ENCODE results near the gene PIWIL1.

The PIWIL1 gene

GRCh38 chr12:130307859-130308258 is 29.8 kb upstream of the PIWIL1 start:
- WGBS, 2 experiments (ENCODE audit: insufficient coverage in 2 of 2) = 79 to 85% methylated on average over 13 to 14 of the region's 14 CpGs
- no peaks in the 10 kb centered on the region for H3K4me1 ChIP-seq (ENCODE audit: control insufficient read depth, insufficient read depth, low read length, poor library complexity, severe bottlenecking)
- H3K27ac ChIP-seq (ENCODE audit: low read depth, low read length, severe bottlenecking) = no peak overlapping the region
- no peak overlapping the region for H3K4me3 ChIP-seq (ENCODE audit: extremely low read depth, insufficient read depth, low read length, poor library complexity, severe bottlenecking)
- H3K9me3 ChIP-seq (ENCODE audit: control insufficient read depth, low read length) = no peaks in the 10 kb centered on the region
- no peaks in the 10 kb centered on the region for H3K36me3 ChIP-seq (ENCODE audit: control insufficient read depth, insufficient read depth, low read length)

GRCh38 chr12:130308393-130308792 is 29.3 kb upstream of the PIWIL1 start:
- H3K36me3 ChIP-seq (ENCODE audit: control insufficient read depth, insufficient read depth, low read length) = no peaks in the 10 kb centered on the region
- 97 to 100% methylated on average over 3 to 4 of the region's 6 CpGs for WGBS, 2 experiments (ENCODE audit: insufficient coverage in 2 of 2)
- H3K4me1 ChIP-seq (ENCODE audit: control insufficient read depth, insufficient read depth, low read length, poor library complexity, severe bottlenecking) = no peaks in the 10 kb centered on the region
- H3K9me3 ChIP-seq (ENCODE audit: control insufficient read depth, low read length) = peaks cover 2% of the 10 kb centered on the region
- no peak overlapping the region for H3K27ac ChIP-seq (ENCODE audit: low read depth, low read length, severe bottlenecking)
- no peak overlapping the region for H3K4me3 ChIP-seq (ENCODE audit: extremely low read depth, insufficient read depth, low read length, poor library complexity, severe bottlenecking)

GRCh38 chr12:130316251-130316650 is 21.4 kb upstream of the PIWIL1 start:
- Histone ChIP-seq H3K27ac (ENCODE audit: low read depth, low read length, severe bottlenecking) (no peak overlapping the region), H3K4me3 (ENCODE audit: extremely low read depth, insufficient read depth, low read length, poor library complexity, severe bottlenecking) (no peak overlapping the region), H3K36me3 (ENCODE audit: control insufficient read depth, insufficient read depth, low read length) (no peaks in the 10 kb centered on the region), H3K4me1 (ENCODE audit: control insufficient read depth, insufficient read depth, low read length, poor library complexity, severe bottlenecking) (no peaks in the 10 kb centered on the region), H3K9me3 (ENCODE audit: control insufficient read depth, low read length) (peaks cover 8% of the 10 kb centered on the region)
- WGBS, 2 experiments (ENCODE audit: insufficient coverage in 2 of 2) = 88 to 100% methylated on average over 3 of the region's 3 CpGs

GRCh38 chr12:130320536-130320935 is 17.2 kb upstream of the PIWIL1 start:
- Histone ChIP-seq H3K4me3 (ENCODE audit: extremely low read depth, insufficient read depth, low read length, poor library complexity, severe bottlenecking) (no peak overlapping the region), H3K27ac (ENCODE audit: low read depth, low read length, severe bottlenecking) (no peak overlapping the region)
- WGBS, 2 experiments (ENCODE audit: insufficient coverage in 2 of 2) = 80% methylated on average over 1 of the region's 2 CpGs; no CpG with 5 or more reads in 1 of the 2 experiments

GRCh38 chr12:130322263-130322662 is 15.4 kb upstream of the PIWIL1 start:
- no peaks in the 10 kb centered on the region for H3K36me3 ChIP-seq (ENCODE audit: control insufficient read depth, insufficient read depth, low read length)
- no peaks in the 10 kb centered on the region for H3K4me1 ChIP-seq (ENCODE audit: control insufficient read depth, insufficient read depth, low read length, poor library complexity, severe bottlenecking)
- H3K27ac ChIP-seq (ENCODE audit: low read depth, low read length, severe bottlenecking) = no peak overlapping the region
- H3K9me3 ChIP-seq (ENCODE audit: control insufficient read depth, low read length) = no peaks in the 10 kb centered on the region
- no peak overlapping the region for H3K4me3 ChIP-seq (ENCODE audit: extremely low read depth, insufficient read depth, low read length, poor library complexity, severe bottlenecking)
- WGBS, 2 experiments (ENCODE audit: insufficient coverage in 2 of 2) = 90 to 96% methylated on average over 3 of the region's 3 CpGs

More at GRCh38 chr12:130320536-130320935, 17.2 kb upstream of the PIWIL1 start:
- H3K4me1 ChIP-seq (ENCODE audit: control insufficient read depth, insufficient read depth, low read length, poor library complexity, severe bottlenecking) = no peaks in the 10 kb centered on the region
- no peaks in the 10 kb centered on the region for H3K9me3 ChIP-seq (ENCODE audit: control insufficient read depth, low read length)
- H3K36me3 ChIP-seq (ENCODE audit: control insufficient read depth, insufficient read depth, low read length) = no peaks in the 10 kb centered on the region

GRCh38 chr12:130330685-130331084 is 7.0 kb upstream of the PIWIL1 start:
- WGBS, 2 experiments (ENCODE audit: insufficient coverage in 2 of 2) = 89 to 90% methylated on average over 3 to 5 of the region's 9 CpGs
- no peaks in the 10 kb centered on the region for H3K36me3 ChIP-seq (ENCODE audit: control insufficient read depth, insufficient read depth, low read length)
- no peak overlapping the region for H3K27ac ChIP-seq (ENCODE audit: low read depth, low read length, severe bottlenecking)
- no peaks in the 10 kb centered on the region for H3K9me3 ChIP-seq (ENCODE audit: control insufficient read depth, low read length)
- no peaks in the 10 kb centered on the region for H3K4me1 ChIP-seq (ENCODE audit: control insufficient read depth, insufficient read depth, low read length, poor library complexity, severe bottlenecking)
- no peak overlapping the region for H3K4me3 ChIP-seq (ENCODE audit: extremely low read depth, insufficient read depth, low read length, poor library complexity, severe bottlenecking)

GRCh38 chr12:130331146-130331545 is 6.5 kb upstream of the PIWIL1 start:
- H3K9me3 ChIP-seq (ENCODE audit: control insufficient read depth, low read length) = no peaks in the 10 kb centered on the region
- H3K4me1 ChIP-seq (ENCODE audit: control insufficient read depth, insufficient read depth, low read length, poor library complexity, severe bottlenecking) = no peaks in the 10 kb centered on the region
- no peak overlapping the region for H3K27ac ChIP-seq (ENCODE audit: low read depth, low read length, severe bottlenecking)
- 68 to 77% methylated on average over 12 to 14 of the region's 14 CpGs for WGBS, 2 experiments (ENCODE audit: insufficient coverage in 2 of 2)
- H3K4me3 ChIP-seq (ENCODE audit: extremely low read depth, insufficient read depth, low read length, poor library complexity, severe bottlenecking) = no peak overlapping the region
- H3K36me3 ChIP-seq (ENCODE audit: control insufficient read depth, insufficient read depth, low read length) = no peaks in the 10 kb centered on the region

- no peaks in the 10 kb centered on the region for H3K36me3 ChIP-seq (ENCODE audit: control insufficient read depth, insufficient read depth, low read length)
- 80 to 82% methylated on average over 9 of the region's 10 CpGs for WGBS, 2 experiments (ENCODE audit: insufficient coverage in 2 of 2)
- H3K4me3 ChIP-seq (ENCODE audit: extremely low read depth, insufficient read depth, low read length, poor library complexity, severe bottlenecking) = no peak overlapping the region
- no peak overlapping the region for H3K27ac ChIP-seq (ENCODE audit: low read depth, low read length, severe bottlenecking)
- no peaks in the 10 kb centered on the region for H3K9me3 ChIP-seq (ENCODE audit: control insufficient read depth, low read length)
- H3K4me1 ChIP-seq (ENCODE audit: control insufficient read depth, insufficient read depth, low read length, poor library complexity, severe bottlenecking) = no peaks in the 10 kb centered on the region
Observed at GRCh38 chr12:130333341-130333740, 4.3 kb upstream of the PIWIL1 start.

GRCh38 chr12:130334399-130334798 is 3.3 kb upstream of the PIWIL1 start:
- H3K27ac ChIP-seq (ENCODE audit: low read depth, low read length, severe bottlenecking) = no peak overlapping the region
- H3K36me3 ChIP-seq (ENCODE audit: control insufficient read depth, insufficient read depth, low read length) = no peaks in the 10 kb centered on the region
- H3K9me3 ChIP-seq (ENCODE audit: control insufficient read depth, low read length) = no peaks in the 10 kb centered on the region
- no peak overlapping the region for H3K4me3 ChIP-seq (ENCODE audit: extremely low read depth, insufficient read depth, low read length, poor library complexity, severe bottlenecking)
- H3K4me1 ChIP-seq (ENCODE audit: control insufficient read depth, insufficient read depth, low read length, poor library complexity, severe bottlenecking) = no peaks in the 10 kb centered on the region
- 87 to 96% methylated on average over 6 to 8 of the region's 8 CpGs for WGBS, 2 experiments (ENCODE audit: insufficient coverage in 2 of 2)

- WGBS, 2 experiments (ENCODE audit: insufficient coverage in 2 of 2) = 41 to 61% methylated on average over 12 to 13 of the region's 15 CpGs
- Histone ChIP-seq H3K27ac (ENCODE audit: low read depth, low read length, severe bottlenecking) (no peak overlapping the region), H3K9me3 (ENCODE audit: control insufficient read depth, low read length) (no peaks in the 10 kb centered on the region), H3K4me3 (ENCODE audit: extremely low read depth, insufficient read depth, low read length, poor library complexity, severe bottlenecking) (no peak overlapping the region), H3K36me3 (ENCODE audit: control insufficient read depth, insufficient read depth, low read length) (no peaks in the 10 kb centered on the region), H3K4me1 (ENCODE audit: control insufficient read depth, insufficient read depth, low read length, poor library complexity, severe bottlenecking) (peaks cover 5% of the 10 kb centered on the region)
Observed at GRCh38 chr12:130334937-130335336, 2.8 kb upstream of the PIWIL1 start.

GRCh38 chr12:130335517-130336392 is 1.9 kb upstream of the PIWIL1 start:
- WGBS, 2 experiments (ENCODE audit: insufficient coverage in 2 of 2) = 24 to 45% methylated on average over 6 to 9 of the region's 15 CpGs
- Histone ChIP-seq H3K36me3 (ENCODE audit: control insufficient read depth, insufficient read depth, low read length) (no peaks in the 10 kb centered on the region), H3K4me1 (ENCODE audit: control insufficient read depth, insufficient read depth, low read length, poor library complexity, severe bottlenecking) (peaks cover 13% of the 10 kb centered on the region), H3K4me3 (ENCODE audit: extremely low read depth, insufficient read depth, low read length, poor library complexity, severe bottlenecking) (no peak overlapping the region), H3K9me3 (ENCODE audit: control insufficient read depth, low read length) (no peaks in the 10 kb centered on the region), H3K27ac (ENCODE audit: low read depth, low read length, severe bottlenecking) (no peak overlapping the region)

Data from mesodermal cell (in vitro differentiated cells).